Activated CD8-positive, alpha-beta T cell treated with anti-CD3 and anti-CD28 coated beads for 36 hours (primary cell): ENCODE results near the gene SFXN5. TPM values are rescaled to one million over a fixed set of nuclear protein-coding genes. Genes with fewer than 3 reads are reported as not detected.
"Not testable (repeated sequence)": the region's sequence is repeated elsewhere in the genome, so short reads cannot be mapped to it uniquely, and the experiment has no call there.

Source experiments
- ATAC-seq: fragments of 200-7000 bp; cut with Tn5 transposase; one replicate; pipeline ENCODE4 v1.10.0; 2021; ENCODE audit warnings: mild to moderate bottlenecking, moderate library complexity
- CTCF ChIA-PET: fragments of 350-600 bp; sonication (Branson Sonifier 250); formaldehyde crosslinking; loops from one replicate; lab custom pipeline; 2021; ENCODE audit warnings: antibody characterized with exemption; lab: Charles Lee
- POLR2A ChIA-PET: fragments of 350-600 bp; sonication (Branson Sonifier 250); formaldehyde crosslinking; loops from one replicate; lab custom pipeline; 2021; ENCODE audit warnings: antibody characterized with exemption; lab: Charles Lee
- DNase-seq: peaks from one replicate; pipeline ENCODE4 v3.0.0-alpha.2; 2020
- H3K27ac Mint-ChIP-seq: one replicate; pipeline ENCODE4 v1.8.0; 2021; ENCODE audit warnings: mild to moderate bottlenecking, mixed read lengths
- H3K27me3 Mint-ChIP-seq: one replicate; pipeline ENCODE4 v1.8.0; 2021; ENCODE audit warnings: mixed read lengths
- H3K36me3 Mint-ChIP-seq: one replicate; pipeline ENCODE4 v1.8.0; 2021; ENCODE audit warnings: low read depth, mixed read lengths
- H3K4me1 Mint-ChIP-seq: one replicate; pipeline ENCODE4 v1.8.0; 2021; ENCODE audit warnings: low read depth, mixed read lengths
- H3K4me3 Mint-ChIP-seq: one replicate; pipeline ENCODE4 v1.8.0; 2021; ENCODE audit warnings: mild to moderate bottlenecking, moderate library complexity, mixed read lengths
- H3K9me3 Mint-ChIP-seq: one replicate; pipeline ENCODE4 v1.8.0; 2021; ENCODE audit warnings: mixed read lengths
- CTCF ChIP-seq: fragments of 200-600 bp; IDR thresholded peaks from one replicate; pipeline ENCODE4 v1.8.0; 2022; ENCODE audit warnings: antibody characterized with exemption, mild to moderate bottlenecking
- intact Hi-C: fragments of 100-400 bp; cut with micrococcal nuclease; formaldehyde crosslinking; loops from one replicate; pipeline ENCODE4 v1.10.0; 2022
- total RNA-seq, 2 experiments: library from RNA; stranded (reverse); gene quantifications; one replicate each; pipeline ENCODE4 v1.2.3, GENCODE V29; 2021

SFXN5 gene
- total RNA-seq, 2 experiments from 2014 or later: 7.4 to 9.6 TPM

DNA sequence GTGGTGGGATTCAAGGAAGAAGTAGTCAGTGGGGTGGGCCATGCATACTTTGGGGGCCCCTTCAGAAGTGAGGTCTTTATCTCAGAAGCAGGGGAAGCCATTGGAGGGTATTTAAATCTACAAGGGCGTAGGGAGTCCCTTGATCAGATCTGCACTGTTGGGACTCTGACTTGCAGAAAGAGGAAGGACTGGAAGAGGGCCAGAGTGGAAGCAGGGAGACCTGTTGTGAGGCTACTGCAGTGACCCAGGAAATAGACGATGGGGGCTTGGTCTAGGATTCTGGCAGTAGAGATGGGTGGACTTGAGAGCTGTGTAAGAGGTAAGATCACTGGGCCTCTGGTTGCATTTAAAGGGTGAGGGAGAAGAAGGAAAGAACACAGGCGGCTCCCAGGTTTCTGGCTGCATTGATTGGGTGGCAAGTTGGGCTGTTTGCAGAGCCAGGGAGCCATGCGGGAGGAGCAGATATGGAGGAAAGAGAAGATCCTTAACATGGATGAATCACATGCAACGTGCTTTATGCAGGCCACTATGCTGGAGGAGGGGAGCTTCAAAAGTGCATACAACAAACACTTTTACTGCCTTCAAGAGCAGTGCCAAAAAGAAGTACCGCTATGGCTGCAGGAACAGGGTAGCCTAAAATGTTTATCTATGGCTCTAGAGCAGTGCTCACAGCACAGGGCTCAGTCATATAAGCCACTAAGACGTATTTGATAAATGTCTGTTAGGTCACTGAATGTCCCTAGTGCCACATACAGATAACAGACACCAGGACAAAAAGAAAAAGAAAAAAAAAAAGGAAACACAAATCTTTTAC is 2.3 kb downstream of the SFXN5 start:
- DNase-seq (no peak), ATAC-seq (no peak)
- Mint-ChIP-seq H3K27me3 (no peaks in the 10 kb centered on the region), H3K27ac (no peak overlapping the region), H3K4me1 (peaks cover 34% of the 10 kb centered on the region), H3K4me3 (peak overlapping the region; percentile 82), H3K9me3 (no peaks in the 10 kb centered on the region), H3K36me3 (no peaks in the 10 kb centered on the region)
- no peak for TF ChIP-seq CTCF
- CTCF ChIA-PET: interaction anchor here (1.0 to 1.3 kb wide), 2 partner anchors 20 to 76 kb away, joined by 3 read pairs; no protein-coding TSS in a partner anchor
- intact Hi-C loops: no loop called here
- POLR2A ChIA-PET: no interaction called here

DNA sequence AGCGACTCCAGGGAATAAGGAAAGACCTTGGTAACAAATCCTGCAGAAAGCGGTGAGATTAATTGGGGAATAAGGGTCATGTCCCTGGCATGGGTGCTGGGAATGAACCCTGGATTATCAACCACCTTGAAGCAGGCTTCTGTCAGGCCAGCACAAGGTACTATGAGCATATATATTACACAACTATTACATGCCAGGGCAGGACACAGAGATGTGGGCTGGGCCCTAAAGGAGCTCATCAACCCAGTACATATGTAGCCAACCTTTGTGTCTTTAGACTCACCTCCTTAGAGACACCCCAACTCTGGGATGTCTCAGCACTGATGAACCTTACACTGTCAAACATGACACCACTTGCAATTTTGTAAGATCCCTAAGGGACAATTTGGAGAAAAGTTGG is 3.4 kb downstream of the SFXN5 start:
- CTCF ChIA-PET: interaction anchor here (1.3 kb wide), 1 partner anchor 19 kb away, joined by 3 read pairs; no protein-coding TSS in a partner anchor
- H3K4me3 Mint-ChIP-seq: no peak overlapping the region
- H3K9me3 Mint-ChIP-seq: no peaks in the 10 kb centered on the region
- H3K27ac Mint-ChIP-seq: no peak overlapping the region
- DNase-seq (no peak), ATAC-seq (no peak)
- no peaks in the 10 kb centered on the region for H3K36me3 Mint-ChIP-seq
- TF ChIP-seq CTCF: no peak
- intact Hi-C loops: no loop called here
- peaks cover 35% of the 10 kb centered on the region for H3K4me1 Mint-ChIP-seq
- POLR2A ChIA-PET: no interaction called here
- no peaks in the 10 kb centered on the region for H3K27me3 Mint-ChIP-seq

GRCh38 chr2:73067043-73067442 is 4.5 kb downstream of the SFXN5 start:
- H3K36me3 Mint-ChIP-seq: no peaks in the 10 kb centered on the region
- no peak overlapping the region for H3K27ac Mint-ChIP-seq
- ATAC-seq (no peak), DNase-seq (no peak)
- H3K27me3 Mint-ChIP-seq: no peaks in the 10 kb centered on the region
- no peaks in the 10 kb centered on the region for H3K9me3 Mint-ChIP-seq
- H3K4me1 Mint-ChIP-seq: peaks cover 32% of the 10 kb centered on the region
- H3K4me3 Mint-ChIP-seq: no peak overlapping the region
- ChIA-PET POLR2A (no interaction called here), CTCF (no interaction called here)
- intact Hi-C loops: no loop called here
- TF ChIP-seq CTCF: no peak

GRCh38 chr2:73065070-73065469 is 6.4 kb downstream of the SFXN5 start:
- ATAC-seq, H3K27me3 Mint-ChIP-seq, H3K36me3 Mint-ChIP-seq, DNase-seq, CTCF ChIA-PET, H3K9me3 Mint-ChIP-seq, H3K4me3 Mint-ChIP-seq, intact Hi-C loops, H3K27ac Mint-ChIP-seq: not testable (repeated sequence)
- H3K4me1 Mint-ChIP-seq: peaks cover 30% of the 10 kb centered on the region
- POLR2A ChIA-PET: interaction anchor here (0.7 to 1.0 kb wide), 2 partner anchors 10 to 147 kb away, joined by 3 read pairs; no protein-coding TSS in a partner anchor

- Mint-ChIP-seq H3K4me3 (no peak overlapping the region), H3K36me3 (peaks cover 3% of the 10 kb centered on the region), H3K27me3 (no peaks in the 10 kb centered on the region), H3K9me3 (no peaks in the 10 kb centered on the region), H3K27ac (no peak overlapping the region), H3K4me1 (peaks cover 21% of the 10 kb centered on the region)
- DNase-seq (no peak), ATAC-seq (no peak)
- ChIA-PET POLR2A (interaction anchor here (0.7 to 1.0 kb wide), 3 partner anchors 9 to 1550 kb away, joined by 3 read pairs; no protein-coding TSS in a partner anchor), CTCF (interaction anchor here (1.1 to 1.6 kb wide), 3 partner anchors 21 to 148 kb away, joined by 3 to 5 read pairs (median 4); no protein-coding TSS in a partner anchor)
- TF ChIP-seq CTCF: no peak
- intact Hi-C loops: no loop called here
Observed at GRCh38 chr2:73063909-73064875, 7.3 kb downstream of the SFXN5 start.
